ENCODE data around the gene OBP2A. TPM values are rescaled to one million over a fixed set of nuclear protein-coding genes. Genes with fewer than 3 reads are reported as not detected.

Gene OBP2A
- total RNA-seq, 4 donors from 2014 or later, result not detected

GRCh38 chr9:135555203-135555602, 9.3 kb downstream of the OBP2A start:
- DNase-seq, result no peak
- 85 to 90% methylated on average over 5 of the region's 5 CpGs for WGBS, 2 donors
- TF ChIP-seq CTCF (IDR thresholded peaks at IDR 0.05), result no peak
- TF ChIP-seq POLR2A (IDR thresholded peaks at IDR 0.05), result no peak
- intact Hi-C loops (cut with DNase I), result no loop called here
- Histone ChIP-seq H3K4me3 (replicated peaks in 1 of 3) (no peak overlapping the region), H3K4me1 (no peaks in the 10 kb centered on the region), H3K9me3 (no peaks in the 10 kb centered on the region), H3K27me3 (no peaks in the 10 kb centered on the region), H3K27ac (no peak overlapping the region), H3K36me3 (no peaks in the 10 kb centered on the region)

- no peaks in the 10 kb centered on the region for H3K27me3 ChIP-seq
- WGBS, 2 donors, result 74 to 79% methylated on average over 16 of the region's 16 CpGs
- no peaks in the 10 kb centered on the region for H3K9me3 ChIP-seq
- no peaks in the 10 kb centered on the region for H3K36me3 ChIP-seq
- no peak overlapping the region for H3K27ac ChIP-seq
- DNase-seq, result no peak
- no peak overlapping the region for H3K4me3 ChIP-seq (replicated peaks in 1 of 3)
- intact Hi-C loops (cut with DNase I), result no loop called here
- H3K4me1 ChIP-seq, result no peaks in the 10 kb centered on the region
- TF ChIP-seq POLR2A (IDR thresholded peaks at IDR 0.05) (no peak), CTCF (IDR thresholded peaks at IDR 0.05) (no peak)
Measured at GRCh38 chr9:135555910-135556309, 10.0 kb downstream of the OBP2A start.

GRCh38 chr9:135559606-135560005, 13.7 kb downstream of the OBP2A start:
- Histone ChIP-seq H3K4me3 (replicated peaks in 1 of 3) (no peak overlapping the region), H3K27me3 (no peaks in the 10 kb centered on the region), H3K36me3 (no peaks in the 10 kb centered on the region), H3K9me3 (no peaks in the 10 kb centered on the region), H3K4me1 (no peaks in the 10 kb centered on the region), H3K27ac (no peak overlapping the region)
- TF ChIP-seq CTCF (IDR thresholded peaks at IDR 0.05), result no peak
- intact Hi-C loops (cut with DNase I), result no loop called here
- no peak for DNase-seq
- WGBS, 2 donors, result 68 to 71% methylated on average over 11 of the region's 11 CpGs

- WGBS, 2 donors, result 88 to 90% methylated on average over 2 to 20 of the region's 20 CpGs
- H3K4me3 ChIP-seq (replicated peaks in 1 of 3), result no peak within 1 kb of the TSS
- TF ChIP-seq CTCF (IDR thresholded peaks at IDR 0.05) (no peak), POLR2A (IDR thresholded peaks at IDR 0.05) (no peak)
- no peaks in the 10 kb centered on the region for H3K9me3 ChIP-seq
- no peaks in the 10 kb centered on the region for H3K36me3 ChIP-seq
- intact Hi-C loops (cut with DNase I), result no loop called here
- no peaks in the 10 kb centered on the region for H3K4me1 ChIP-seq
- no peak within 1 kb of the TSS for H3K27ac ChIP-seq
- DNase-seq, result no peak
- no peaks in the 10 kb centered on the region for H3K27me3 ChIP-seq
Measured at GRCh38 chr9:135561391-135562234, 15.7 kb downstream of the OBP2A start, which contains the start of gene PAEP. TSS of gene PAEP (plus strand) at chr9:135561756.

- no peak for TF ChIP-seq CTCF (IDR thresholded peaks at IDR 0.05)
- TF ChIP-seq POLR2A (IDR thresholded peaks at IDR 0.05), result no peak
- no peak for DNase-seq
- Histone ChIP-seq H3K9me3 (no peaks in the 10 kb centered on the region), H3K4me3 (replicated peaks in 1 of 3) (no peak overlapping the region), H3K27me3 (no peaks in the 10 kb centered on the region), H3K36me3 (no peaks in the 10 kb centered on the region), H3K27ac (no peak overlapping the region), H3K4me1 (peaks cover 0 to 2% of the 10 kb centered on the region in 2 donors)
- intact Hi-C loops (cut with DNase I), result no loop called here
- WGBS, 2 donors, result 64 to 79% methylated on average over 7 to 12 of the region's 17 CpGs
Measured at GRCh38 chr9:135562235-135562745, 16.4 kb downstream of the OBP2A start.
